ENCODE results near the gene SCYL3. TPM values are rescaled to one million over a fixed set of nuclear protein-coding genes. Genes with fewer than 3 reads are reported as not detected.

SCYL3 gene
- total RNA-seq, 4 donors from 2014 or later, result 6.2 to 14.3 (median 12.8) TPM

DNA sequence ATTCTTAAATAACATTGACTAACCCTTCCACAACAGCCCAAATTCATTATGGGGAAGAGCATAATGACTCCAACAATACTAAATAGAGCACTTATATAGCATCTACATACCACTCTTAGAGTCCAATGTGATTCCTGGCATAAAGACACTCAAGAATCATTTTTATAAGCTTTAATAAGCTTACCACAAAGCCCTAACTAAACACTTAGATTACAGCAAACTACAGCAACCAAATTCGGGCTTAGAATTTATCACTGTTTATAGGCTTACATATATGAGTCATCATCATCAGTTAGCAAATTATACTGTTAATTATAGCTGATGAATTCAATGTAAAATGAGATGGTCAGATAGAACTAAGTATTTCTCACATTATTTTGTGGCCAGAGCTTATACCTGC is 7.3 kb downstream of the SCYL3 start:
- intact Hi-C loops (cut with DNase I; ENCODE audit: low total_unique reads), result no loop called here
- TF ChIP-seq, protein P1, sequence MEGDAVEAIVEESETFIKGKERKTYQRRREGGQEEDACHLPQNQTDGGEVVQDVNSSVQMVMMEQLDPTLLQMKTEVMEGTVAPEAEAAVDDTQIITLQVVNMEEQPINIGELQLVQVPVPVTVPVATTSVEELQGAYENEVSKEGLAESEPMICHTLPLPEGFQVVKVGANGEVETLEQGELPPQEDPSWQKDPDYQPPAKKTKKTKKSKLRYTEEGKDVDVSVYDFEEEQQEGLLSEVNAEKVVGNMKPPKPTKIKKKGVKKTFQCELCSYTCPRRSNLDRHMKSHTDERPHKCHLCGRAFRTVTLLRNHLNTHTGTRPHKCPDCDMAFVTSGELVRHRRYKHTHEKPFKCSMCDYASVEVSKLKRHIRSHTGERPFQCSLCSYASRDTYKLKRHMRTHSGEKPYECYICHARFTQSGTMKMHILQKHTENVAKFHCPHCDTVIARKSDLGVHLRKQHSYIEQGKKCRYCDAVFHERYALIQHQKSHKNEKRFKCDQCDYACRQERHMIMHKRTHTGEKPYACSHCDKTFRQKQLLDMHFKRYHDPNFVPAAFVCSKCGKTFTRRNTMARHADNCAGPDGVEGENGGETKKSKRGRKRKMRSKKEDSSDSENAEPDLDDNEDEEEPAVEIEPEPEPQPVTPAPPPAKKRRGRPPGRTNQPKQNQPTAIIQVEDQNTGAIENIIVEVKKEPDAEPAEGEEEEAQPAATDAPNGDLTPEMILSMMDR (IDR thresholded peaks at IDR 0.05 in 4 of 5, conservative IDR thresholded peaks at IDR 0.05 in 1 of 5), result no peak
- TF ChIP-seq POLR2A (IDR thresholded peaks at IDR 0.05), result no peak
- H3K27ac ChIP-seq, result no peak overlapping the region
- peaks cover 0 to 10% of the 10 kb centered on the region in 2 donors for H3K4me1 ChIP-seq
- no peaks in the 10 kb centered on the region for H3K9me3 ChIP-seq
- no peak overlapping the region for H3K4me3 ChIP-seq
- DNase-seq (no peak), ATAC-seq (no peak)
- H3K27me3 ChIP-seq, result no peaks in the 10 kb centered on the region
- in situ Hi-C loops (cut with MboI; ENCODE audit: low sequenced_read_pairs in 4 of 4), result no loop called here
- H3K36me3 ChIP-seq, result peaks cover 0 to 30% of the 10 kb centered on the region in 2 donors

GRCh38 chr1:169885207-169885606 is 8.5 kb downstream of the SCYL3 start:
- ATAC-seq, result no peak
- H3K27me3 ChIP-seq, result no peaks in the 10 kb centered on the region
- no peak for DNase-seq
- no peak overlapping the region for H3K27ac ChIP-seq
- TF ChIP-seq POLR2A (IDR thresholded peaks at IDR 0.05), result no peak
- TF ChIP-seq, protein P1 (IDR thresholded peaks at IDR 0.05 in 4 of 5, conservative IDR thresholded peaks at IDR 0.05 in 1 of 5), result no peak
- H3K4me1 ChIP-seq, result no peaks in the 10 kb centered on the region
- in situ Hi-C loops (cut with MboI; ENCODE audit: low sequenced_read_pairs in 4 of 4), result no loop called here
- no peak overlapping the region for H3K4me3 ChIP-seq
- H3K36me3 ChIP-seq, result peaks cover 0 to 30% of the 10 kb centered on the region in 2 donors
- intact Hi-C loops (cut with DNase I; ENCODE audit: low total_unique reads), result no loop called here
- no peaks in the 10 kb centered on the region for H3K9me3 ChIP-seq

GRCh38 chr1:169884634-169885033 is 9.1 kb downstream of the SCYL3 start:
- Histone ChIP-seq H3K4me3 (no peak overlapping the region), H3K9me3 (no peaks in the 10 kb centered on the region), H3K27ac (no peak overlapping the region), H3K36me3 (peaks cover 0 to 30% of the 10 kb centered on the region in 2 donors), H3K27me3 (no peaks in the 10 kb centered on the region), H3K4me1 (no peaks in the 10 kb centered on the region)
- ATAC-seq, result no peak
- no peak for TF ChIP-seq POLR2A (IDR thresholded peaks at IDR 0.05)
- TF ChIP-seq, protein P1 (IDR thresholded peaks at IDR 0.05 in 4 of 5, conservative IDR thresholded peaks at IDR 0.05 in 1 of 5), result no peak
- DNase-seq, result no peak
- intact Hi-C loops (cut with DNase I; ENCODE audit: low total_unique reads), result no loop called here
- in situ Hi-C loops (cut with MboI; ENCODE audit: low sequenced_read_pairs in 4 of 4), result no loop called here

DNA sequence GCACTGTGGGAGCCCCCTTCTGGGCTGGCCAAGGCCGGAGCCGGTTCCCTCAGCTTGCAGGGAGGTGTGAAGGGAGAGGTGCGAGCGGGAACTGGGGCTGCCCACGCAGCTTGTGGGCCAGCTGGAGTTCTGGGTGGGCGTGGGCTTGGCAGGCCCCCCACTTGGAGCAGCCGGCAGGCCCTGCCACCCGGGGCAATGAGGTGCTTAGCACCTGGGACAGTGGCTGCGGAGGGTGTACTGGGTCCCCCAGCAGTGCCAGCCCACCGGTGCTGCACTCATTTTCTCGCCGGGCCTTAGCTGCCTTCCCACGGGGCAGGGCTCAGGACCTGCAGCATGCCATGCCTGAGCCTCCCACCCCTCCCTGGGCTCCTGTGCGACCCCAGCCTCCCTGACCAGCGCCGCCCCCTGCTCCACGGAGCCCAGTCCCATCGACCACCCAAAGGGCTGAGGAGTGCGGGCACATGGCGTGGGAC is 11.6 kb downstream of the SCYL3 start:
- no peaks in the 10 kb centered on the region for H3K4me1 ChIP-seq
- in situ Hi-C loops (cut with MboI; ENCODE audit: low sequenced_read_pairs in 4 of 4), result no loop called here
- no peak overlapping the region for H3K4me3 ChIP-seq
- intact Hi-C loops (cut with DNase I; ENCODE audit: low total_unique reads), result no loop called here
- TF ChIP-seq, protein P1 (IDR thresholded peaks at IDR 0.05 in 4 of 5, conservative IDR thresholded peaks at IDR 0.05 in 1 of 5), result no peak
- TF ChIP-seq POLR2A (IDR thresholded peaks at IDR 0.05), result no peak
- H3K27me3 ChIP-seq, result no peaks in the 10 kb centered on the region
- peaks cover 0 to 23% of the 10 kb centered on the region in 2 donors for H3K36me3 ChIP-seq
- H3K27ac ChIP-seq, result no peak overlapping the region
- DNase-seq (no peak), ATAC-seq (no peak)
- H3K9me3 ChIP-seq, result no peaks in the 10 kb centered on the region
